Panc1 (cell line): ENCODE measurements around the gene APOBEC3G. TPM values are rescaled to one million over a fixed set of nuclear protein-coding genes. Genes with fewer than 3 reads are reported as not detected.

Experiments used
- ATAC-seq: fragments of 200-7000 bp; cut with Tn5 transposase; 2 replicates; pipeline ENCODE4 v1.9.1; 2020; ENCODE audit warnings: mild to moderate bottlenecking, moderate library complexity
- BruUV-seq: library from RNA; stranded (reverse); fragments of 400-500 nt; replicated peaks from 2 replicates; lab custom pipeline; 2021; lab: Mats Ljungman, UMichigan
- CTCF ChIA-PET: fragments of 300-600 bp; sonication (Branson Sonifier 250); formaldehyde crosslinking; loops from one replicate; lab custom pipeline; 2022; ENCODE audit warnings: antibody characterized with exemption; lab: Charles Lee
- POLR2A ChIA-PET: fragments of 300-600 bp; sonication (Branson Sonifier 250); formaldehyde crosslinking; loops from one replicate; lab custom pipeline; 2022; ENCODE audit warnings: antibody characterized with exemption; lab: Charles Lee
- DNase-seq: peaks from one replicate; pipeline ENCODE4 v3.0.0-alpha.2; 2010; ENCODE audit warnings: low read depth, low spot score
- H3K27ac ChIP-seq: 2 replicates; pipeline ENCODE4 v1.5.1; 2011; ENCODE audit warnings: mild to moderate bottlenecking, low read length, inconsistent platforms
- H3K27me3 ChIP-seq: fragments of 200-500 bp; sonication (Bioruptor generic); 2 replicates; pipeline ENCODE4 v1.6.0; 2014; ENCODE audit warnings: low read length, inconsistent platforms; ENCODE audit not compliant: control insufficient read depth, insufficient read depth
- H3K36me3 ChIP-seq: fragments of 200-500 bp; sonication (Bioruptor generic); 2 replicates; pipeline ENCODE4 v1.5.1; 2014; ENCODE audit warnings: inconsistent platforms, mild to moderate bottlenecking, low read length, moderate library complexity; ENCODE audit not compliant: control insufficient read depth, insufficient read depth
- H3K4me1 ChIP-seq: 2 replicates; pipeline ENCODE4 v1.5.1; 2011; ENCODE audit warnings: inconsistent platforms, mild to moderate bottlenecking, low read length, moderate library complexity; ENCODE audit not compliant: control insufficient read depth, insufficient read depth
- H3K4me3 ChIP-seq, 2 experiments: 2 replicates each; pipeline ENCODE4 v1.5.1; 2011 to 2012; ENCODE audit warnings: low read depth in 2 of 2, low read length in 2 of 2, mild to moderate bottlenecking in 2 of 2, inconsistent platforms in 1 of 2, moderate library complexity in 1 of 2
- H3K9me3 ChIP-seq: fragments of 200-500 bp; sonication (Bioruptor generic); 2 replicates; pipeline ENCODE4 v1.5.1; 2014; ENCODE audit warnings: low read depth, mild to moderate bottlenecking, inconsistent platforms, low read length, moderate library complexity; ENCODE audit not compliant: control insufficient read depth, insufficient read depth
- POLR2AphosphoS5 ChIP-seq: IDR thresholded peaks from 2 replicates; pipeline ENCODE4 v1.6.1; 2012; ENCODE audit warnings: mild to moderate bottlenecking, low read depth, low read length, moderate library complexity
- SIN3A ChIP-seq: IDR thresholded peaks from 2 replicates; pipeline ENCODE4 v1.6.1; 2012; ENCODE audit warnings: low read depth, mild to moderate bottlenecking, low read length, moderate library complexity, borderline replicate concordance; ENCODE audit not compliant: insufficient read depth
- TCF7L2 ChIP-seq: IDR thresholded peaks from 2 replicates; pipeline ENCODE4 v1.6.1; 2011; ENCODE audit warnings: mild to moderate bottlenecking, low read depth, low read length, inconsistent platforms
- in situ Hi-C: cut with HindIII; loops from 2 replicates; pipeline ENCODE4 v1.10.0; 2016; ENCODE audit warnings: low sequenced_read_pairs, low pct_unique_long_range_greater_than_20kb
- intact Hi-C: fragments of 100-400 bp; cut with micrococcal nuclease; formaldehyde crosslinking; loops from one replicate; pipeline ENCODE4 v1.10.0; 2022; ENCODE audit not compliant: unreplicated experiment
- total RNA-seq: library from RNA; stranded (reverse); gene quantifications from one replicate; pipeline ENCODE4 v1.2.1, GENCODE V29; 2021; ENCODE audit not compliant: unreplicated experiment
- TF ChIP-seq, protein P1 (sequence below), 2 experiments: IDR thresholded peaks; 2 replicates each; pipeline ENCODE4 v1.6.1; 2011 to 2012; ENCODE audit warnings: low read depth in 2 of 2, control low read depth in 1 of 2, low read length in 1 of 2, mild to moderate bottlenecking in 1 of 2, moderate library complexity in 1 of 2; ENCODE audit not compliant: insufficient read depth in 1 of 2
- TF ChIP-seq, protein P2 (sequence below): fragments of 450-650 bp; IDR thresholded peaks from 2 replicates; pipeline ENCODE4 v1.5.1; 2017; ENCODE audit warnings: mild to moderate bottlenecking

APOBEC3G gene
- total RNA-seq, 1 experiment from 2014 or later = 4.8 TPM

DNA sequence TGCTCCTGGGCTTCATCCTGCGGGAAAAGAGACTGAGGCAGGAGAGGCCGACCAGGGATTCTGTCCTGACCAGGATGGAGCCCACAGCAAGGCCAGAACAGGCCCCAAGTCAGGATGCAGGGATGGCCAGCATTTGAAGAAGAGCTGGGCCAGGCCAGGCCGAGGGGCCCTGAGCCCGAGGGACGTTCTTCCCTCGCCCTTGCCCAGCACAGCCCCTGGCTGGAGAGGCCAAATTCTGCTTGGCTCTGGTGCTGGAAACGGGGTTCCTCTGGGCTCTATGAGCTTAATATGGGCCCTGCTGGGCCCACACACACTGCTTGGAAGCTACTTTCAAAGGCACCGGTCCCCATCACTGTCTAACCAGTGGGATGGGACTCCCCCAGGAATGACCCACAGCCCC, 7.6 kb downstream of the APOBEC3G start:
- no TSS peak for BruUV-seq
- TF ChIP-seq, protein P1, sequence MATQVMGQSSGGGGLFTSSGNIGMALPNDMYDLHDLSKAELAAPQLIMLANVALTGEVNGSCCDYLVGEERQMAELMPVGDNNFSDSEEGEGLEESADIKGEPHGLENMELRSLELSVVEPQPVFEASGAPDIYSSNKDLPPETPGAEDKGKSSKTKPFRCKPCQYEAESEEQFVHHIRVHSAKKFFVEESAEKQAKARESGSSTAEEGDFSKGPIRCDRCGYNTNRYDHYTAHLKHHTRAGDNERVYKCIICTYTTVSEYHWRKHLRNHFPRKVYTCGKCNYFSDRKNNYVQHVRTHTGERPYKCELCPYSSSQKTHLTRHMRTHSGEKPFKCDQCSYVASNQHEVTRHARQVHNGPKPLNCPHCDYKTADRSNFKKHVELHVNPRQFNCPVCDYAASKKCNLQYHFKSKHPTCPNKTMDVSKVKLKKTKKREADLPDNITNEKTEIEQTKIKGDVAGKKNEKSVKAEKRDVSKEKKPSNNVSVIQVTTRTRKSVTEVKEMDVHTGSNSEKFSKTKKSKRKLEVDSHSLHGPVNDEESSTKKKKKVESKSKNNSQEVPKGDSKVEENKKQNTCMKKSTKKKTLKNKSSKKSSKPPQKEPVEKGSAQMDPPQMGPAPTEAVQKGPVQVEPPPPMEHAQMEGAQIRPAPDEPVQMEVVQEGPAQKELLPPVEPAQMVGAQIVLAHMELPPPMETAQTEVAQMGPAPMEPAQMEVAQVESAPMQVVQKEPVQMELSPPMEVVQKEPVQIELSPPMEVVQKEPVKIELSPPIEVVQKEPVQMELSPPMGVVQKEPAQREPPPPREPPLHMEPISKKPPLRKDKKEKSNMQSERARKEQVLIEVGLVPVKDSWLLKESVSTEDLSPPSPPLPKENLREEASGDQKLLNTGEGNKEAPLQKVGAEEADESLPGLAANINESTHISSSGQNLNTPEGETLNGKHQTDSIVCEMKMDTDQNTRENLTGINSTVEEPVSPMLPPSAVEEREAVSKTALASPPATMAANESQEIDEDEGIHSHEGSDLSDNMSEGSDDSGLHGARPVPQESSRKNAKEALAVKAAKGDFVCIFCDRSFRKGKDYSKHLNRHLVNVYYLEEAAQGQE (IDR thresholded peaks at IDR 0.05; ENCODE audit: insufficient read depth in 1 of 2, low read depth in 2 of 2, low read length in 1 of 2) = no peak
- TF ChIP-seq, protein P2, sequence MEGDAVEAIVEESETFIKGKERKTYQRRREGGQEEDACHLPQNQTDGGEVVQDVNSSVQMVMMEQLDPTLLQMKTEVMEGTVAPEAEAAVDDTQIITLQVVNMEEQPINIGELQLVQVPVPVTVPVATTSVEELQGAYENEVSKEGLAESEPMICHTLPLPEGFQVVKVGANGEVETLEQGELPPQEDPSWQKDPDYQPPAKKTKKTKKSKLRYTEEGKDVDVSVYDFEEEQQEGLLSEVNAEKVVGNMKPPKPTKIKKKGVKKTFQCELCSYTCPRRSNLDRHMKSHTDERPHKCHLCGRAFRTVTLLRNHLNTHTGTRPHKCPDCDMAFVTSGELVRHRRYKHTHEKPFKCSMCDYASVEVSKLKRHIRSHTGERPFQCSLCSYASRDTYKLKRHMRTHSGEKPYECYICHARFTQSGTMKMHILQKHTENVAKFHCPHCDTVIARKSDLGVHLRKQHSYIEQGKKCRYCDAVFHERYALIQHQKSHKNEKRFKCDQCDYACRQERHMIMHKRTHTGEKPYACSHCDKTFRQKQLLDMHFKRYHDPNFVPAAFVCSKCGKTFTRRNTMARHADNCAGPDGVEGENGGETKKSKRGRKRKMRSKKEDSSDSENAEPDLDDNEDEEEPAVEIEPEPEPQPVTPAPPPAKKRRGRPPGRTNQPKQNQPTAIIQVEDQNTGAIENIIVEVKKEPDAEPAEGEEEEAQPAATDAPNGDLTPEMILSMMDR = no peak
- TF ChIP-seq POLR2AphosphoS5 = no peak
- TF ChIP-seq TCF7L2 = no peak
- no peak for TF ChIP-seq SIN3A
- CTCF ChIA-PET = no interaction called here
- no peak overlapping the region for H3K4me3 ChIP-seq
- H3K9me3 ChIP-seq = no peaks in the 10 kb centered on the region
- POLR2A ChIA-PET = no interaction called here
- in situ Hi-C loops (no loop called here), intact Hi-C loops (no loop called here)
- H3K27me3 ChIP-seq = no peaks in the 10 kb centered on the region
- no peaks in the 10 kb centered on the region for H3K4me1 ChIP-seq
- H3K36me3 ChIP-seq = no peaks in the 10 kb centered on the region
- DNase-seq = no peak
- no peak for ATAC-seq
- H3K27ac ChIP-seq = no peak overlapping the region

DNA sequence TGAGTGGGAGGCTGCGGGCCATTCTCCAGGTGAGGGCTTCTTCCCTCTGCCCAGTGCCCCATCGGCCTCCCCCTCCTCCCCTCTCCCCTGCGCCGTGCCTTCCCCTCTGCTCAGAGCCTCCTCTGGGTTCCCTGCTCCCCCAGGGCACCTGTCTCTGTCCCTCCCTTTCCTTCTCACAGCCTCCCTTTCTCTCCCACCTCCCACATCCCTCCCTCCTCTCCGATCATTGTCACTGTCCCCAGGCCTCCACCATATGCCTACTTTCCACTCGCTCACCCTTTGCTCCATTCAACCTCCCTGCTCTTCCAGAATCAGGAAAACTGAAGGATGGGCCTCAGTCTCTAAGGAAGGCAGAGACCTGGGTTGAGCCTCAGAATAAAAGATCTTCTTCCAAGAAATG, 10.0 kb downstream of the APOBEC3G start:
- Histone ChIP-seq H3K36me3 (no peaks in the 10 kb centered on the region), H3K9me3 (no peaks in the 10 kb centered on the region), H3K4me3 (no peak overlapping the region), H3K27me3 (no peaks in the 10 kb centered on the region), H3K4me1 (no peaks in the 10 kb centered on the region), H3K27ac (no peak overlapping the region)
- in situ Hi-C loops = no loop called here
- BruUV-seq = no TSS peak
- DNase-seq (no peak), ATAC-seq (no peak)
- no peak for TF ChIP-seq SIN3A
- no peak for TF ChIP-seq TCF7L2
- ChIA-PET POLR2A (no interaction called here), CTCF (no interaction called here)
- intact Hi-C loops = no loop called here

DNA sequence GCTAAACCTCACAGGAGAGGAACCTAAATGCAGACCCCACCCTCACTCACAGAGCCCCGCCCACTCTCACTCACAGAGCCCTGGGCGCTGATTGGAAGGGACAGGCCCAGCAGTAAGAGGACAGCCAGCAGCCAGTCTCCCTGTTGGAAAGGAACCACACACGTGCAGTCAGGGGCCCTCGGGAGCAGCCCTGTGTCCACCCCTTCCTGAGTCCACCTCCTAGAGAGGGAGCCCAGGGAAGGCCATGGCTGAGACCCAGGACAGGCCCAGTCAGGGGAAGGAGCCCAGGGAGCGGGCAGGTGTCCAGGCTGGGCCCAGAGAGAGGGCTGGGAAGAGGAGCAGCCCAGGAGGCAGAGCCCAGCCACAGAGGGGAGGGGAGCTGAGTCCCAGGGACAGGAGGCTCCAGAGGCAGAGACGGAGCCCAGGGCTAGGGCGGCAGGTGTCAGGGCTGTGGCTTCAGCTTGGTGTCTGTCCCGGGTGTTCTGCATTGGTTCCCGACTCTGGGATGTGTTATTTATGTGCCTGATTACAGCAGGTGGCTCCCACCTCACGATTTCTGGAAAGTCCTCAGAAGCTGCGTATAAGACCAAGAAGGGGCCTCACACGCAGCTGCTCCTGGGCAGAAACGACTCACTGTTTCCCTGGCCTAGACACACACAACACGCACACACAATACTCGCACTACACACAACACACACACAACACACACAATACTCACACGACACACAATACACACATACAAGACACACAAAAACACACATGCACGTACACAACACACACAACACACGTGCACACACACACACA, 11.0 kb downstream of the APOBEC3G start:
- CTCF ChIA-PET = no interaction called here
- TF ChIP-seq, protein P1 (IDR thresholded peaks at IDR 0.05; ENCODE audit: insufficient read depth in 1 of 2, low read depth in 2 of 2, low read length in 1 of 2) = no peak
- TF ChIP-seq, protein P2 = no peak
- TF ChIP-seq SIN3A (no peak), POLR2AphosphoS5 (no peak), TCF7L2 (no peak)
- intact Hi-C loops (no loop called here), in situ Hi-C loops (no loop called here)
- Histone ChIP-seq H3K27ac (no peak overlapping the region), H3K4me1 (no peaks in the 10 kb centered on the region), H3K4me3 (no peak overlapping the region), H3K9me3 (no peaks in the 10 kb centered on the region), H3K36me3 (no peaks in the 10 kb centered on the region), H3K27me3 (no peaks in the 10 kb centered on the region)
- DNase-seq = no peak
- ATAC-seq = peak; percentile 57; the same call in 1 of the 2 replicates
- POLR2A ChIA-PET = no interaction called here
- no TSS peak for BruUV-seq
